Adrenal gland (tissue), 19 donors: ENCODE measurements around the gene OR2H2. TPM values are rescaled to one million over a fixed set of nuclear protein-coding genes. Genes with fewer than 3 reads are reported as not detected.

Source experiments
- DNase-seq, 7 donors: peaks; one replicate each; pipeline ENCODE4 v3.0.0-alpha.2; 2019 to 2020
- H3K27ac ChIP-seq, 5 donors: fragments of 200-600 bp; sonication (generic) in 4 of 5; 1 replicate in 3 of 5; 2 replicates in 2 of 5; pipeline versions ENCODE4 v1.5.1 to v1.8.0; 2016 to 2020; ENCODE audit warnings: mild to moderate bottlenecking in 1 of 5
- H3K27me3 ChIP-seq: fragments of 200-600 bp; 2 replicates; pipeline ENCODE4 v1.8.0; 2021
- H3K36me3 ChIP-seq, 2 donors: fragments of 200-600 bp; replicated peaks in 1 of 2; 1 replicate in 1 of 2; 2 replicates in 1 of 2; pipeline versions ENCODE4 v1.5.1 to v1.8.0; 2018 to 2022
- H3K4me1 ChIP-seq, 2 donors: fragments of 200-600 bp; replicated peaks in 1 of 2; 1 replicate in 1 of 2; 2 replicates in 1 of 2; pipeline versions ENCODE4 v1.5.1 to v1.8.0; 2018 to 2021
- H3K4me3 ChIP-seq, 4 donors: fragments of 200-600 bp; sonication (generic) in 3 of 4; one replicate each; pipeline ENCODE4 v1.5.1; 2016 to 2018
- H3K9me3 ChIP-seq, 3 donors: fragments of 200-600 bp; sonication (generic) in 1 of 3; replicated peaks in 1 of 3; 1 replicate in 2 of 3; 2 replicates in 1 of 3; pipeline versions ENCODE4 v1.5.1 to v1.8.0; 2016 to 2021
- POLR2A ChIP-seq, 2 donors: fragments of 450-650 bp; IDR thresholded peaks; one replicate each; pipeline ENCODE4 v1.6.1; 2017; ENCODE audit warnings: antibody characterized with exemption in 2 of 2, mild to moderate bottlenecking in 2 of 2, moderate library complexity in 1 of 2
- WGBS, 4 donors: extraction: QIAGEN DNeasy Blood & Tissue Kit in 2 of 4; methylation state at CpG; one replicate each; pipeline versions ENCODE4 v1.1.5 to v1.1.7; 2013 to 2017; 5-methylcytosine and 5-hydroxymethylcytosine counted together
- intact Hi-C, 2 donors: fragments of 100-400 bp; cut with DNase I; formaldehyde crosslinking; loops; one replicate each; pipeline versions ENCODE4 v1.14.1 to v1.15.0; 2022 to 2023
- long read RNA-seq, 10 donors: library from polyadenylated mRNA in 3 of 10; unstranded in 2 of 10; stranded (forward) in 1 of 10; transcript quantifications; one replicate each; pipeline ENCODE4 v2.0.0 and lab custom pipeline, GENCODE V29; 2021 to 2026
- polyA plus RNA-seq, 3 donors: library from polyadenylated mRNA; stranded (reverse); fragments of 200-250 nt in 2 of 3; fragments of 350-450 nt in 1 of 3; fragmentation: Illumina TruSeq in 1 of 3; extraction: RNeasy Lipid Tissue Mini Kit (QIAGEN cat#74804) in 1 of 3; gene quantifications; one replicate each; pipeline ENCODE4 v1.2.3, GENCODE V29; 2013 to 2014
- total RNA-seq, 9 donors: library from RNA; depleted of rRNA in 4 of 9; stranded (reverse); fragments of >200 nt in 4 of 9; fragments of 120-200 nt in 1 of 9; fragmentation: NEBNext Ultra II Directional in 1 of 9; extraction: Animal tissue kit (Norgen Biotek cat#: 25700) in 1 of 9; gene quantifications; one replicate each; pipeline versions ENCODE4 v1.1.0 to v1.2.4, GENCODE V29; 2013 to 2023
- TF ChIP-seq, protein P1 (sequence below), 6 experiments: fragments of 450-650 bp in 4 of 6; fragments of 200-600 bp in 2 of 6; sonication (generic) in 1 of 6; IDR thresholded peaks; 1 replicate in 5 of 6; 2 replicates in 1 of 6; pipeline versions ENCODE4 v1.5.1 to v1.8.0; 2016 to 2021; ENCODE audit warnings: antibody characterized with exemption in 6 of 6, mild to moderate bottlenecking in 2 of 6, moderate library complexity in 1 of 6
- donor health status: healthy with polysubstance abuse.
- donor health status: Bipolar disorder and iron deficiency.
- donor health status: DM: yes; HTN: yes; CAD: no.
- donor health status: DM: no; HTN: no; CAD: no.
- donor health status: DM: no; HTN: no; CAD: no.
- donor health status: DM: yes; HTN: yes; CAD: no.

OR2H2 gene
- not detected for total RNA-seq
- not detected for polyA plus RNA-seq
- long read RNA-seq, donor 1 = 0 reads
- long read RNA-seq, donor 2 = 0 reads
- long read RNA-seq, donor 3 = 0 reads
- long read RNA-seq, donor 4 = 0 reads
- long read RNA-seq, donor 5 = 0 reads
- long read RNA-seq, donor 6 = 0 reads
- long read RNA-seq, donor 7 = 0 reads
- long read RNA-seq, donor 8 = 0 reads
- long read RNA-seq, donor 9 = 0 reads
- long read RNA-seq, donor 10 = 0 reads

DNA sequence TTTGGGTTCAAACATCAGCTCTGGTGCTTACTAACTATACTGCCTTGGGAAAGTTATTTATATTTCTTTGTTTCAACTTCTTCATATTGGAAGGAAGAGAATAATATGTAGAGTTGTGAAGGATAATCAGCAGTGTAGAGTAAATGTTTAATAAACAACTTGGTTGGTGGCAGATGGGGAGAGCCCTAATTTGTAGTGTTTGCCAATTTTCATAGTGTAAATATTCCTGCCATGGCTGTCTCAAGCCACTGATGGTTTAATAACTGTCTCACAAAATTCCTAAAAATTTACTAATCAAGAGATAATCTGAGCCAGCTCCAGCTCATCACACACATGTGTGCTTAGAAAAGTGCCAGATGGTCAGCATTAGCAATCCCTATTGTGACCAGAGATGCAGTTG is at the start of gene OR2H2:
Gene OR2H2, plus strand, starts transcription at position 301 of the 400 bp plus-strand sequence. CDS start 2,824 bp downstream, outside the sequence.
- H3K27ac ChIP-seq = no peak within 1 kb of the TSS
- no peak for DNase-seq
- no peaks in the 10 kb centered on the region for H3K4me1 ChIP-seq
- H3K27me3 ChIP-seq = no peaks in the 10 kb centered on the region
- no peak within 1 kb of the TSS for H3K4me3 ChIP-seq
- H3K36me3 ChIP-seq = no peaks in the 10 kb centered on the region
- intact Hi-C loops = loop anchor here in 1 of 2 donors (10.0 kb wide), 1 partner anchor 900 kb away; no protein-coding TSS in a partner anchor
- TF ChIP-seq POLR2A (IDR thresholded peaks at IDR 0.05) = no peak
- TF ChIP-seq, protein P1, sequence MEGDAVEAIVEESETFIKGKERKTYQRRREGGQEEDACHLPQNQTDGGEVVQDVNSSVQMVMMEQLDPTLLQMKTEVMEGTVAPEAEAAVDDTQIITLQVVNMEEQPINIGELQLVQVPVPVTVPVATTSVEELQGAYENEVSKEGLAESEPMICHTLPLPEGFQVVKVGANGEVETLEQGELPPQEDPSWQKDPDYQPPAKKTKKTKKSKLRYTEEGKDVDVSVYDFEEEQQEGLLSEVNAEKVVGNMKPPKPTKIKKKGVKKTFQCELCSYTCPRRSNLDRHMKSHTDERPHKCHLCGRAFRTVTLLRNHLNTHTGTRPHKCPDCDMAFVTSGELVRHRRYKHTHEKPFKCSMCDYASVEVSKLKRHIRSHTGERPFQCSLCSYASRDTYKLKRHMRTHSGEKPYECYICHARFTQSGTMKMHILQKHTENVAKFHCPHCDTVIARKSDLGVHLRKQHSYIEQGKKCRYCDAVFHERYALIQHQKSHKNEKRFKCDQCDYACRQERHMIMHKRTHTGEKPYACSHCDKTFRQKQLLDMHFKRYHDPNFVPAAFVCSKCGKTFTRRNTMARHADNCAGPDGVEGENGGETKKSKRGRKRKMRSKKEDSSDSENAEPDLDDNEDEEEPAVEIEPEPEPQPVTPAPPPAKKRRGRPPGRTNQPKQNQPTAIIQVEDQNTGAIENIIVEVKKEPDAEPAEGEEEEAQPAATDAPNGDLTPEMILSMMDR (IDR thresholded peaks at IDR 0.05) = no peak
- no peaks in the 10 kb centered on the region for H3K9me3 ChIP-seq

GRCh38 chr6:29537714-29538403 is 47.1 kb upstream of the OR2H2 start:
- WGBS, 4 donors = 64 to 77% (median 75%) methylated on average over 4 of the region's 4 CpGs
- no peaks in the 10 kb centered on the region for H3K36me3 ChIP-seq
- no peaks in the 10 kb centered on the region for H3K4me1 ChIP-seq
- no peaks in the 10 kb centered on the region for H3K9me3 ChIP-seq
- intact Hi-C loops = no loop called here
- no peak overlapping the region for H3K4me3 ChIP-seq
- no peak overlapping the region for H3K27ac ChIP-seq
- DNase-seq = no peak
- no peaks in the 10 kb centered on the region for H3K27me3 ChIP-seq
- no peak for TF ChIP-seq POLR2A (IDR thresholded peaks at IDR 0.05)
- TF ChIP-seq, protein P1 (IDR thresholded peaks at IDR 0.05) = no peak

- intact Hi-C loops = no loop called here
- H3K4me3 ChIP-seq = no peak overlapping the region
- no peak for TF ChIP-seq POLR2A (IDR thresholded peaks at IDR 0.05)
- TF ChIP-seq, protein P1 (IDR thresholded peaks at IDR 0.05) = no peak
- 15 to 37% (median 35%) methylated on average over 3 of the region's 3 CpGs for WGBS, 4 donors
- H3K36me3 ChIP-seq = no peaks in the 10 kb centered on the region
- peaks cover 0 to 3% of the 10 kb centered on the region in 2 donors for H3K4me1 ChIP-seq
- H3K27me3 ChIP-seq = no peaks in the 10 kb centered on the region
- DNase-seq = no peak
- H3K27ac ChIP-seq = no peak overlapping the region
- H3K9me3 ChIP-seq = no peaks in the 10 kb centered on the region
These were observed 37.3 kb upstream of the OR2H2 start for GRCh38 chr6:29547573-29547972.

GRCh38 chr6:29552512-29553051 is 32.3 kb upstream of the OR2H2 start:
- no peak for DNase-seq
- H3K27ac ChIP-seq = no peak overlapping the region
- TF ChIP-seq POLR2A (IDR thresholded peaks at IDR 0.05) = no peak
- TF ChIP-seq, protein P1 (IDR thresholded peaks at IDR 0.05) = no peak
- peak overlapping the region in 1 of 4 donors; percentile 46 for H3K4me3 ChIP-seq
- H3K36me3 ChIP-seq = no peaks in the 10 kb centered on the region
- intact Hi-C loops = no loop called here
- H3K27me3 ChIP-seq = peaks cover 35% of the 10 kb centered on the region
- H3K4me1 ChIP-seq = peaks cover 9 to 17% of the 10 kb centered on the region in 2 donors
- 22 to 30% (median 27%) methylated on average over 5 of the region's 5 CpGs for WGBS, 4 donors
- H3K9me3 ChIP-seq = no peaks in the 10 kb centered on the region
